Measurements from ENCODE around the gene AQP6.

AQP6 gene

DNA sequence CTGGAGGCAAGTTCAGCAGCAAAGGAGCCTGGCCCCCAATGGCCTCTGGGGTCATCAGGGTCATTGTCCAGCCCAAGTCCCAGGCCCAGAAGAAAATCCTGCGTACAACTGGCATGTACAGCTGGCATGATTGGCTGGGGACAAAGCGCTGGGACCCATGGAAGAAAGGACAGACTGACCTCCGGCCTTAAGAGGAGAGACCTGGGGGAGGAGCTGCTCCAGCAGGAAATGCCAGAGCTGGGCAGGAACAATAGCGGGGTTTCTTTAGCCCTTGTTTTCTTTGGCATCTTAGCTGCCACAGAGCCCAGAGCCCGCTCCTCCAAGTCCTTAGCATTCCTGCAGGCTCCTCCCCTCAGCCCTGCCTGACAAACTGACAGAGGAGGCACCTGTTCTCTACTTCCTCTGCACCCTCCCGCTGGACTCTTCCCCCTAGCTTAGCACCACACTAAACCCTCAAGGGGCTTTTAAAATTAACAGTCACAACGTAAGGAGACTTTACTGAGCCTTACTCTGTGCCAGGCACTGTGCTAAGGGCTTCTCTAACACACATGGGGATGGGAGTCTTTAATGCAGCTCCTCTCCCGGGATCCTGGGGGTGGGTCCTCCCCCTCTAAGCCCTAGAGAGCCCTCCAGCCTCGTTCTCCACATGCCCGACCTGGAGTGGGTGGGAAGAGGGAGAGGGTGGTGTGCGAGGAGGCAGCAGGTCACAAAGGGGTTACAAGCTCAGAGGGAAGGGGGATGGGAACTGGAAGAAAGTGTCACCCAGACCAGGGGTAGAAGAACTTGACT is 12.9 kb upstream of the AQP6 start:
- peak overlapping the region; percentile 31 for H3K4me3 Mint-ChIP-seq
- H3K27me3 Mint-ChIP-seq, result peaks cover 72% of the 10 kb centered on the region
- H3K36me3 Mint-ChIP-seq (ENCODE audit: low read depth), result no peaks in the 10 kb centered on the region
- no peak overlapping the region for H3K27ac Mint-ChIP-seq
- peaks cover 7% of the 10 kb centered on the region for H3K4me1 Mint-ChIP-seq (ENCODE audit: low read depth)
- H3K9me3 Mint-ChIP-seq, result no peaks in the 10 kb centered on the region

GRCh38 chr12:49960474-49961110 is 12.2 kb upstream of the AQP6 start:
- Mint-ChIP-seq H3K9me3 (no peaks in the 10 kb centered on the region), H3K27me3 (peaks cover 75% of the 10 kb centered on the region), H3K4me3 (peak overlapping the region; percentile 31), H3K4me1 (ENCODE audit: low read depth) (peaks cover 7% of the 10 kb centered on the region), H3K36me3 (ENCODE audit: low read depth) (no peaks in the 10 kb centered on the region), H3K27ac (no peak overlapping the region)

DNA sequence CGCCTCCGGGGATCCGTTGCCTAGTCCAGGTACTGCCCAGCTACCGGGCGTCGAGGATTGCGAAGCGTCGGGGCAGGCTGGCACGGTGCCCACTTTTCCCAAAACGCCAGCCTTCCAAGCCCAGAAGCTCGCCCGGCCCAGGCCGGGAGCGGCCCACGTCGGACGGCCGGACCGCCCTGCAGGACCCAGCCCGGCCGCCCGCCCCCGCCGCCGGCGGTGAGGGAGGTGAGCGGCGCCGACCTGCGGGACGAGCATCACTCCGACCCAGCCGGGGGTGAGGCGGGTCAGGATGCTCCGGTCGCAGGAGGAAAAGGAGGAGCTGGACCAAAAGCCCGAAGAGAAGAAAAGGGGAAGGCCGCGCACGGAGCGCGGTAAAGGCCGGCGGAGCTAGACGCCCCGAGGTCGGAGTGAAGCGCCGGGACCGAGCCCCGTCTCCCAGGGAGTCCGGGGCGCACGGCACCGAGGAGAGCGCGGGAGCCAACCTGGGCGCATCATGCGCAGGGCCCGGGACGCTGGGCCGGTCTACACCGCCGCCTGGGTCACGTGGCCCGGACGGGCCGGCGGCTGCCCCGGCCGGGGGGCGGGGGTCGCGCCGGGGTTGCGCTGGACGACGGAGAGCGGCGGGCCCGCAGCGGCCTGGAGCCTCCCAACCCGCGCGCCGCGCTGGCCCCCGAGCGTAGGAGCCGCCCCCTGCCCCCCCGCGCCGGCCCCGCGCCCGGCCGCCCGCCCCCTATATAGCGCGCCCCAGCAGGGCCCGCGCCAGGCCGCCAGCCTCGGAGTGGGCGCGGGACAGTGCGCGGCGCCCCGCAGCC is 11.4 kb upstream of the AQP6 start, which contains the start of gene AQP5:
AQP5 (plus strand) TSS at position 762 of the 812 bp plus-strand sequence. CDS start 146 bp downstream, outside the sequence.
- Mint-ChIP-seq H3K36me3 (ENCODE audit: low read depth) (no peaks in the 10 kb centered on the region), H3K4me1 (ENCODE audit: low read depth) (peaks cover 7% of the 10 kb centered on the region), H3K4me3 (peak within 1 kb of the TSS; percentile 31), H3K27ac (no peak within 1 kb of the TSS), H3K27me3 (peaks cover 75% of the 10 kb centered on the region), H3K9me3 (no peaks in the 10 kb centered on the region)

GRCh38 chr12:49961993-49962764 is 10.6 kb upstream of the AQP6 start:
- no peak overlapping the region for H3K27ac Mint-ChIP-seq
- H3K4me3 Mint-ChIP-seq, result no peak overlapping the region
- no peaks in the 10 kb centered on the region for H3K9me3 Mint-ChIP-seq
- peaks cover 70% of the 10 kb centered on the region for H3K27me3 Mint-ChIP-seq
- H3K36me3 Mint-ChIP-seq (ENCODE audit: low read depth), result no peaks in the 10 kb centered on the region
- H3K4me1 Mint-ChIP-seq (ENCODE audit: low read depth), result peaks cover 9% of the 10 kb centered on the region

- Mint-ChIP-seq H3K9me3 (no peaks in the 10 kb centered on the region), H3K36me3 (ENCODE audit: low read depth) (no peaks in the 10 kb centered on the region), H3K4me3 (no peak overlapping the region), H3K27ac (no peak overlapping the region), H3K27me3 (peaks cover 60% of the 10 kb centered on the region), H3K4me1 (ENCODE audit: low read depth) (peaks cover 9% of the 10 kb centered on the region)
Measured at GRCh38 chr12:49962861-49963765, 9.6 kb upstream of the AQP6 start.

DNA sequence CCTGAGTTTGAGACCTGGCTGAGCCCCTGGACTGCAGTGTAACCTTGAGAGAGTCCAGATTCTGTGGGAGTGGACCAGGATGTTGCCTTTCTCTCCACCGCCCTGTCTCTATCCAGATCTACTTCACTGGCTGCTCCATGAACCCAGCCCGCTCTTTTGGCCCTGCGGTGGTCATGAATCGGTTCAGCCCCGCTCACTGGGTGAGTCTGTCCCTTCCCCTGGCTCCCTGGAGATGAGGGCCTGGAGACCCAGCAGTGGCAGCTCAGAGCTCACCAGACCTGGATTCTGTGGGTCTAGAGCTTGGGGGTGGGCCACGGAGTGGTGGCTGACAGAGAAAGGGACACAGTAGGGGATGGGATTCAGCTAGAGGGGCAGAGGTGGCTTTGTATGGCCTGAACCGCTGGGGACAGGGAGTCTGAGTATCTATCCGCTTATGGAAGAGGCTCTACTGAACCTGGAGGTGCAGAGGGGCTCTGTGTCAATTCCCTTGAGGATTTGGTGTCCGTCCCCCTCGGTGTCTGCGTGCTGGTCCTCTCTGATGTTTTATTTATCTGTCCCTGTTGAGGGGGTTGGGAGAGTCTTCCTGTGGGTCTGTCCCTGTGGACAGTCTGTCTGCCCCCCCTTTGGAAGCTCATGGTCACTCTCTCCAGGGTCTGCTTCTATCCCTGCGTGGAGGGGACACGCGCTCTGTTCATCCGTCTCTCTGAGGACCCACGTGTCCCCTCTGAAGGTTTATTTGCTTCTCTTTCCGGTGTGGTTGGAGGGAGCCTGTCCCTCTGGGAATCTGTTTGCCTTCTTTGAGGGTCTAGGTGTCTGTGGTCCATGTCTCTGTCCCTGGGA is 8.6 kb upstream of the AQP6 start:
- Mint-ChIP-seq H3K36me3 (ENCODE audit: low read depth) (no peaks in the 10 kb centered on the region), H3K4me3 (no peak overlapping the region), H3K4me1 (ENCODE audit: low read depth) (peaks cover 9% of the 10 kb centered on the region), H3K9me3 (no peaks in the 10 kb centered on the region), H3K27me3 (peaks cover 50% of the 10 kb centered on the region), H3K27ac (no peak overlapping the region)

GRCh38 chr12:49964849-49965624 is 7.7 kb upstream of the AQP6 start:
- Mint-ChIP-seq H3K36me3 (ENCODE audit: low read depth) (no peaks in the 10 kb centered on the region), H3K4me1 (ENCODE audit: low read depth) (peaks cover 9% of the 10 kb centered on the region), H3K27me3 (peaks cover 42% of the 10 kb centered on the region), H3K4me3 (no peak overlapping the region), H3K9me3 (no peaks in the 10 kb centered on the region), H3K27ac (no peak overlapping the region)

DNA sequence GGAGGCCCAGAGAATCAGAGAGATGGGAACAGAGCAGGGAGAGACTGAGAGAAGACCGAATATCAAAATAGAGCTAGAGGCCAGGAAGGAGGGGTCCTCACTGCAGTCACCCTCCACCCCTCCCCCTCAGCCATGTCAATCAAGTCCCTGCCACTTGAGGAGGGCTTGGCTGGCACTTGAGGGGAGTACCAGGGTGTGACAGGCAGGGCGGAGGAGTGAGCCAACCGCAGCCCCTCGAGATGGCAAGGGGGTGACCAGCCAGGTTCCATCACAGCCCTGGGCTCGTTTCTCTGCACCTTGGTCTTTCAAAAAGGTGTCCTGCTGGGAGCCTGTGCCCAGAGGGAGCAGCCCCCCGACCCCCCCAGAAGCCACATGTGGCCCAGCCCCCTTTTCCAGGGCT is 6.9 kb upstream of the AQP6 start:
- Mint-ChIP-seq H3K36me3 (ENCODE audit: low read depth) (no peaks in the 10 kb centered on the region), H3K4me1 (ENCODE audit: low read depth) (peaks cover 3% of the 10 kb centered on the region), H3K4me3 (no peak overlapping the region), H3K27ac (no peak overlapping the region), H3K9me3 (no peaks in the 10 kb centered on the region), H3K27me3 (peaks cover 34% of the 10 kb centered on the region)

- peaks cover 34% of the 10 kb centered on the region for H3K27me3 Mint-ChIP-seq
- H3K4me3 Mint-ChIP-seq, result no peak overlapping the region
- peaks cover 2% of the 10 kb centered on the region for H3K4me1 Mint-ChIP-seq (ENCODE audit: low read depth)
- no peaks in the 10 kb centered on the region for H3K9me3 Mint-ChIP-seq
- H3K36me3 Mint-ChIP-seq (ENCODE audit: low read depth), result no peaks in the 10 kb centered on the region
- no peak overlapping the region for H3K27ac Mint-ChIP-seq
Measured at GRCh38 chr12:49966511-49967041, 6.2 kb upstream of the AQP6 start.

DNA sequence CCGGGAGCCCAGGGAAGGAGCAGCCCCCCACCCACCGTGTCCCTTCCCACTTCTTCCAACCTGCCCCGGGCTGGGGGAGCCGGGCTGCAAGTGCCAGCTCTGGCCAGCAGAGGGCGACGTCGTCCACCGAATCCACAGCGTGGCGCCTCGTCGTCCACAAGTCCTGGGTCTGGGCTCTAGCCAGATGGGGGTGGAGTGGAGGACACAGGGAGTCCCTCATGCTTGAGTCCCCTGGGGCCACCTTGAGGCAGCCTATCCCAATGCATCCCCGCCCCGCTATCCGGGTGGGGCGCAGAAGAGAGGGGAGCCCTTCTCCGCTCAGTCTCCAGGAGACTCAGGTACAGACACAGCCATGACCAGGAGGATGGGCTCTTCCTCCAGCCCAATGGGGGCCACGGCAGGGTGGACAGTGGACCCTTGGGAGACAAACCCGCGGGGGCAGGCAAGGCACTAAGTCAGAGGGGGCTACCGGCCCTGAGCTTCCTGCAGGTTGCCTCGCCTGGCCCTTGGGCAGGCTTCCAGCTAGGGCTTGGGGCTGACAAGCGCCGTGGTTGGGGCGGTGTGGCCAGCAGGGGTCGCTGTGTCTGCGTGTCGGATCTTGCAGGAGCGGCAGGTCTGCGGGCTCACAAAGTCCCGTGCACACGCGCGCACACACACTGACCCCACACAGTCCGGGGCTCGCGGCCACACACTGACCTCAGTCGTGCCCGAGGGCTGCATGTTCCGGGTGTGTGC is 5.5 kb upstream of the AQP6 start:
- H3K36me3 Mint-ChIP-seq (ENCODE audit: low read depth), result no peaks in the 10 kb centered on the region
- no peaks in the 10 kb centered on the region for H3K9me3 Mint-ChIP-seq
- peaks cover 34% of the 10 kb centered on the region for H3K27me3 Mint-ChIP-seq
- H3K27ac Mint-ChIP-seq, result no peak overlapping the region
- peak overlapping the region; percentile 69 for H3K4me3 Mint-ChIP-seq
- H3K4me1 Mint-ChIP-seq (ENCODE audit: low read depth), result peaks cover 2% of the 10 kb centered on the region

- H3K4me3 Mint-ChIP-seq, result no peak overlapping the region
Measured at GRCh38 chr12:49967777-49968250, 4.9 kb upstream of the AQP6 start.

DNA sequence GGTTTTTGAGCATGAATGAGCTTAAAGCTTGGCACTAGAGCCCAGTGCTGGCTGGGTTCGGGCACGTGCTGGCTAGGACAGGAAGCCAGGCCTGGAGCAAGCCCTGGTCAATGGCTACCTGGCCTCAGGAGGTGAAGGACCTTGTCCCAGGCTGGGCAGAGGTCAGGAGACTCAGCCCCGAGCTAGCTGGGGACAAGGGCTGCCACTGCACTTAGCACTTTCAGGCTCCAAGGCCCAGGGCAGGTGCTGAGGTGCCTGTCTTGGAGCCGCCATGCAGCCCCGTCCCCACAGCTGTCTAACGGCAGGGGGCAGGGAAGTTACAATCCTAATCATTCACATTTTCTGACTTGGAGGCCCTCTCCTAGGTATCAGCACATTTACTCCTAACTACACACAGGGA is 4.3 kb upstream of the AQP6 start:
- Mint-ChIP-seq H3K27me3 (peaks cover 22% of the 10 kb centered on the region), H3K4me1 (ENCODE audit: low read depth) (peaks cover 2% of the 10 kb centered on the region), H3K9me3 (no peaks in the 10 kb centered on the region), H3K4me3 (no peak overlapping the region), H3K27ac (no peak overlapping the region), H3K36me3 (ENCODE audit: low read depth) (no peaks in the 10 kb centered on the region)

More at GRCh38 chr12:49967777-49968250, 4.9 kb upstream of the AQP6 start:
- Mint-ChIP-seq H3K9me3 (no peaks in the 10 kb centered on the region), H3K27ac (no peak overlapping the region), H3K4me1 (ENCODE audit: low read depth) (peaks cover 2% of the 10 kb centered on the region), H3K27me3 (peaks cover 29% of the 10 kb centered on the region), H3K36me3 (ENCODE audit: low read depth) (no peaks in the 10 kb centered on the region)
